Measurements from ENCODE around the gene MIXL1.

The MIXL1 gene

DNA sequence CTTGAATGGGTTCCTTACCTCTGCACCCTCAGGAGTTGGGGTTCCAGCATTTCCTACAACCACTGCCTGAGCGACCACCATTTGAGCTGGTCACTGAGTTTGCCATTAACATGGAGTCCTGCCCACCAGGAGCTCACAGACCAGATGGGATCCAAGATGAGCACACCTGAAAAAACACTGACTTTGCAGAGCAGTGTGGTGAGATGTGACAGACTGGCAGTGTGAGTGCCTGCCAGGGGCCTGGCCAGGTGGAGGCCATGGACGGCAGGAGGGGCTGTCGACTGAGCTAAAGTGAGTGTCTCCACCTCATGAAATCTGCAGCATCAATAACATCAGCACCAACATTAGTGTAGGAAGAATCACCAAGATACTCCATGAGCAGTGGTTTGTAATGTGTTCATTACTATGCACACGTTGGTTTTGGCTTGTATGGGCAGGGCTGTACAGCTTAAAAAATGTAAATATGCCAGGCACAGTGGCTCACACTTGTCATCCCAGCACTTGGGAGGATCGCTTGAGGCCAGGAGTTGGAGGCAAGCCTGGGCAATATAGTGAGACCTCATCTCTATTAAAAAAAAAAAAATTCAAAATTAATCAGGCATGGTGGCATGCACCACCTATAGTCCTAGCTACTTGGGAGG, 12.2 kb upstream of the MIXL1 start:
- no peak overlapping the region for H2AFZ ChIP-seq
- H3K27me3 ChIP-seq (ENCODE audit: control insufficient read depth, insufficient read depth, low read length) = no peaks in the 10 kb centered on the region
- H3K36me3 ChIP-seq (ENCODE audit: control insufficient read depth, insufficient read depth, low read length) = no peaks in the 10 kb centered on the region
- TF ChIP-seq, protein P1, sequence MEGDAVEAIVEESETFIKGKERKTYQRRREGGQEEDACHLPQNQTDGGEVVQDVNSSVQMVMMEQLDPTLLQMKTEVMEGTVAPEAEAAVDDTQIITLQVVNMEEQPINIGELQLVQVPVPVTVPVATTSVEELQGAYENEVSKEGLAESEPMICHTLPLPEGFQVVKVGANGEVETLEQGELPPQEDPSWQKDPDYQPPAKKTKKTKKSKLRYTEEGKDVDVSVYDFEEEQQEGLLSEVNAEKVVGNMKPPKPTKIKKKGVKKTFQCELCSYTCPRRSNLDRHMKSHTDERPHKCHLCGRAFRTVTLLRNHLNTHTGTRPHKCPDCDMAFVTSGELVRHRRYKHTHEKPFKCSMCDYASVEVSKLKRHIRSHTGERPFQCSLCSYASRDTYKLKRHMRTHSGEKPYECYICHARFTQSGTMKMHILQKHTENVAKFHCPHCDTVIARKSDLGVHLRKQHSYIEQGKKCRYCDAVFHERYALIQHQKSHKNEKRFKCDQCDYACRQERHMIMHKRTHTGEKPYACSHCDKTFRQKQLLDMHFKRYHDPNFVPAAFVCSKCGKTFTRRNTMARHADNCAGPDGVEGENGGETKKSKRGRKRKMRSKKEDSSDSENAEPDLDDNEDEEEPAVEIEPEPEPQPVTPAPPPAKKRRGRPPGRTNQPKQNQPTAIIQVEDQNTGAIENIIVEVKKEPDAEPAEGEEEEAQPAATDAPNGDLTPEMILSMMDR (IDR thresholded peaks at IDR 0.05) = no peak
- no peak overlapping the region for H3K4me3 ChIP-seq (ENCODE audit: low read depth, low read length)
- H3K27ac ChIP-seq = no peak overlapping the region
- no peak overlapping the region for H3K4me2 ChIP-seq (ENCODE audit: low read length)
- H3K9me3 ChIP-seq (ENCODE audit: control insufficient read depth, low read length) = no peaks in the 10 kb centered on the region
- no peaks in the 10 kb centered on the region for H3K79me2 ChIP-seq
- H3K9ac ChIP-seq = no peak overlapping the region
- H3K4me1 ChIP-seq = no peaks in the 10 kb centered on the region

DNA sequence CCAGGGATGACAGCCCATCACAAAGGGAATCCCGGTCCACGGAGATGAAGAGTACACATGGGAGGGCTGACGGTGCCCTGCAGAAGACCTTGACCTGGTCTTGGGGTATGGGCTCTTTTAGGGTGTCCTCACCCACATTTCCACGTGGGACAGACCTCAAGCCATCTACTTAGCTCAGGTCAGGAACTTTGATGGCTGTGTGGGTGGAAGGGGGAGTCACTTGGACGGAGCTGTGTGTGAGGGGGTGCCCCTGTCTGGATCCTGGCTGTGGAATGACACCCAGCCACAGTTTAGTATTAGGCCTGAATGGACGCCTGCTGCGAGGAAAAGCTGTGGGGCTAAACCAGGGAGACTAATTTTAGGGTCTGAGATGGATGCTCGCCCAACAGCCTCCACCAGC, 10.9 kb upstream of the MIXL1 start:
- Histone ChIP-seq H2AFZ (no peak overlapping the region), H3K4me2 (ENCODE audit: low read length) (no peak overlapping the region), H3K79me2 (no peaks in the 10 kb centered on the region), H3K36me3 (ENCODE audit: control insufficient read depth, insufficient read depth, low read length) (no peaks in the 10 kb centered on the region), H3K9ac (no peak overlapping the region), H3K27ac (no peak overlapping the region), H3K9me3 (ENCODE audit: control insufficient read depth, low read length) (no peaks in the 10 kb centered on the region), H3K4me1 (no peaks in the 10 kb centered on the region), H3K27me3 (ENCODE audit: control insufficient read depth, insufficient read depth, low read length) (no peaks in the 10 kb centered on the region), H3K4me3 (ENCODE audit: low read depth, low read length) (no peak overlapping the region)
- TF ChIP-seq, protein P1 (IDR thresholded peaks at IDR 0.05) = no peak

DNA sequence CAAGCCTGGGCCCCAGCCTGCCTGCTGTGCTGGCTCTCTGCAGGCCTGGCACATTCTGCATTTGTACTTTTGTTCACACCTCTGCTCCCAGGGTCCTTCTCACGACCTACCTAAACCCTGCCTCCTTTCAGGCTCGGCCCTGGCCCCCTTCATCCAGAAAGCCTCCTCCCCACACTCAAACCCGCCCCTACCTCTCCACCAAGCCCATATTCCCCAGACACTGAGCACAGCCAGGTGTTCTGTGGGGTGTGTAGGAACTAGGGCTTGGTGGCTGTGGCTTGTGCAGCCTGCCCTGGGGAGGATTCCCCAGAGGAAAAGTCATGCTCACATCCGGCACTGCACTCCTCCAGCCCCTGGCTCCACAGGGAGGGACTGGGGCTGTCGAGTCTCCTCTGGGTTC, 8.2 kb upstream of the MIXL1 start:
- Histone ChIP-seq H3K4me2 (ENCODE audit: low read length) (no peak overlapping the region), H3K79me2 (no peaks in the 10 kb centered on the region), H3K4me1 (no peaks in the 10 kb centered on the region), H3K36me3 (ENCODE audit: control insufficient read depth, insufficient read depth, low read length) (no peaks in the 10 kb centered on the region), H3K4me3 (ENCODE audit: low read depth, low read length) (no peak overlapping the region), H2AFZ (no peak overlapping the region), H3K27me3 (ENCODE audit: control insufficient read depth, insufficient read depth, low read length) (no peaks in the 10 kb centered on the region), H3K9me3 (ENCODE audit: control insufficient read depth, low read length) (no peaks in the 10 kb centered on the region), H3K9ac (no peak overlapping the region), H3K27ac (no peak overlapping the region)
- TF ChIP-seq, protein P1 (IDR thresholded peaks at IDR 0.05) = no peak

DNA sequence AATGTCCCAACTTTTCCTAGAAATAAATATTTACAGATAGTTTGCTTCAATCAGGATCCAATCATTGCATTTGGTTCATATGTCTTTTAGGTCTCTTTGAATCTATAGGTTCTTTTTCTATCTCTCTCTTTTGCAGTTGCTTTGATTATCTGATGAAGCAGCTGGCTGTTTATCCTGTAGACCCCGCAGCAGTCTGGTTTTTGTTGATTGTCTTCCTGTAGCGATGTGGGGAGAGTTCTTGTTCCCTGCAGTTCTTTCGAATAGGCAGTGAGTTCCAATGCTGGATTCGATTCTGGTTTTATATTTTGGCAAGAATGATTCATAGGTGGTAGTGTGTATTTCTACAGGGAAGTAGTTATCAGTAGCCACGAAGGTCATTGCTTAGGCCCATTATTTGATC, 7.4 kb upstream of the MIXL1 start:
- Histone ChIP-seq H3K4me3 (ENCODE audit: low read depth, low read length) (no peak overlapping the region), H3K79me2 (no peaks in the 10 kb centered on the region), H3K27me3 (ENCODE audit: control insufficient read depth, insufficient read depth, low read length) (no peaks in the 10 kb centered on the region), H3K9ac (no peak overlapping the region), H2AFZ (no peak overlapping the region), H3K4me2 (ENCODE audit: low read length) (no peak overlapping the region), H3K27ac (no peak overlapping the region), H3K9me3 (ENCODE audit: control insufficient read depth, low read length) (no peaks in the 10 kb centered on the region), H3K4me1 (no peaks in the 10 kb centered on the region), H3K36me3 (ENCODE audit: control insufficient read depth, insufficient read depth, low read length) (no peaks in the 10 kb centered on the region)
- TF ChIP-seq, protein P1 (IDR thresholded peaks at IDR 0.05) = no peak

DNA sequence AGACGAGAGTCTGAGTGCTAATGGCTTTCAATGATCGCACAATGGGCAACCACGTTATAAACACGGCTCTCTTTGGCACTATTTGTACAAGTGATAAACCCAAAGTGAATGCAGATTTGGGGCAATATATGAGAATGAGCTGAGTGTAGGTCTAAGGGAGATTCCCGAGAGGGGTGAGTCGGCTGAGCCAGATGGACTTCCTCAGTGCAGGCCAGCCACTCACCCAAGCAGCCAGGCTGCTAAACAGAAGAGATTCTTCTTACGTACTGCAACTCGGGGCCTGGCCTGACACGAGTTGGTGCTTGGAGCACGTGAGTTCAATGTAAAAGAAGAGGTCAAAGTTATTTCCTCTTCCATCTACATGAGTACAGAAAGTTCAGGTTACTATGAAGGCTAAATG, 6.2 kb upstream of the MIXL1 start:
- Histone ChIP-seq H3K27me3 (ENCODE audit: control insufficient read depth, insufficient read depth, low read length) (no peaks in the 10 kb centered on the region), H3K36me3 (ENCODE audit: control insufficient read depth, insufficient read depth, low read length) (no peaks in the 10 kb centered on the region), H3K9me3 (ENCODE audit: control insufficient read depth, low read length) (no peaks in the 10 kb centered on the region), H3K4me3 (ENCODE audit: low read depth, low read length) (no peak overlapping the region), H3K4me1 (no peaks in the 10 kb centered on the region), H3K4me2 (ENCODE audit: low read length) (no peak overlapping the region), H3K27ac (no peak overlapping the region), H2AFZ (no peak overlapping the region), H3K79me2 (no peaks in the 10 kb centered on the region), H3K9ac (no peak overlapping the region)
- TF ChIP-seq, protein P1 (IDR thresholded peaks at IDR 0.05) = no peak

Data from parathyroid adenoma (tissue), 2 donors.